OCI-LY7 (cell line): ENCODE measurements around the gene PLXDC2. TPM values are rescaled to one million over a fixed set of nuclear protein-coding genes. Genes with fewer than 3 reads are reported as not detected.

Source experiments
- BruUV-seq: library from RNA; stranded (reverse); fragments of 400-500 nt; replicated peaks from 2 replicates; lab custom pipeline; 2021; lab: Mats Ljungman, UMichigan
- CTCF ChIA-PET: fragments of 300-600 bp; sonication (Branson Sonifier 250); formaldehyde crosslinking; loops from one replicate; lab custom pipeline; 2022; ENCODE audit warnings: antibody characterized with exemption; ENCODE audit not compliant: unreplicated experiment; lab: Charles Lee
- POLR2A ChIA-PET: fragments of 300-600 bp; sonication (Branson Sonifier 250); formaldehyde crosslinking; loops from one replicate; lab custom pipeline; 2022; ENCODE audit warnings: antibody characterized with exemption; lab: Charles Lee
- DNase-seq: peaks from one replicate; pipeline ENCODE4 v3.0.0-alpha.2; 2015; ENCODE audit warnings: low spot score
- H2AFZ ChIP-seq: fragments of 200-600 bp; sonication (generic), shearing (Covaris generic); 2 replicates; pipeline ENCODE4 v1.6.1; 2014; ENCODE audit warnings: mild to moderate bottlenecking, antibody characterized with exemption, low read length, moderate library complexity
- H3K27ac ChIP-seq: fragments of 200-600 bp; sonication (generic); 2 replicates; pipeline ENCODE4 v1.5.1; 2014; ENCODE audit warnings: mixed run types, low read depth, mild to moderate bottlenecking, moderate library complexity, low read length, inconsistent platforms; ENCODE audit not compliant: poor library complexity, severe bottlenecking
- H3K36me3 ChIP-seq: fragments of 200-600 bp; sonication (generic); 2 replicates; pipeline ENCODE4 v1.6.1; 2014; ENCODE audit warnings: mild to moderate bottlenecking, antibody characterized with exemption, low read length, moderate library complexity, mixed read lengths; ENCODE audit not compliant: insufficient read depth
- H3K4me1 ChIP-seq: fragments of 200-600 bp; sonication (generic); 2 replicates; pipeline ENCODE4 v1.5.1; 2014; ENCODE audit warnings: mild to moderate bottlenecking, low read length; ENCODE audit not compliant: insufficient read depth, poor library complexity, severe bottlenecking
- H3K4me2 ChIP-seq: fragments of 200-600 bp; sonication (generic); 2 replicates; pipeline ENCODE4 v1.6.1; 2014; ENCODE audit warnings: mild to moderate bottlenecking, low read length
- H3K4me3 ChIP-seq: fragments of 200-600 bp; sonication (generic); 2 replicates; pipeline ENCODE4 v1.5.1; 2014; ENCODE audit warnings: mild to moderate bottlenecking, low read depth, low read length; ENCODE audit not compliant: poor library complexity, severe bottlenecking
- H3K79me2 ChIP-seq: fragments of 200-600 bp; sonication (generic); 2 replicates; pipeline ENCODE4 v1.6.1; 2016; ENCODE audit warnings: low read depth, mild to moderate bottlenecking, low read length, moderate library complexity, mixed read lengths; ENCODE audit not compliant: insufficient read depth
- H3K9me2 ChIP-seq: fragments of 200-600 bp; sonication (generic); 2 replicates; pipeline ENCODE4 v1.6.1; 2016; ENCODE audit warnings: mild to moderate bottlenecking, low read length, mixed read lengths; ENCODE audit not compliant: insufficient read depth
- H3K9me3 ChIP-seq: fragments of 200-600 bp; sonication (generic); 2 replicates; pipeline ENCODE4 v1.6.1; 2014; ENCODE audit warnings: mild to moderate bottlenecking, mixed run types, low read length, mixed read lengths
- H4K20me1 ChIP-seq: fragments of 200-600 bp; sonication (generic); 2 replicates; pipeline ENCODE4 v1.6.1; 2014; ENCODE audit warnings: mild to moderate bottlenecking, antibody characterized with exemption, low read length, moderate library complexity, mixed read lengths; ENCODE audit not compliant: insufficient read depth
- EZH2phosphoT487 ChIP-seq: fragments of 200-600 bp; sonication (generic); IDR thresholded peaks from 2 replicates; pipeline ENCODE4 v1.6.1; 2018; ENCODE audit warnings: low read depth, borderline replicate concordance, mild to moderate bottlenecking, mixed run types, antibody characterized with exemption, low read length, moderate library complexity, mixed read lengths
- intact Hi-C: fragments of 100-400 bp; cut with micrococcal nuclease; formaldehyde crosslinking; loops from one replicate; pipeline ENCODE4 v1.10.0; 2022; ENCODE audit not compliant: unreplicated experiment
- total RNA-seq, 2 experiments: library from RNA; depleted of rRNA in 1 of 2; stranded (reverse); fragments of >200 nt in 1 of 2; shearing (Covaris generic) in 1 of 2; gene quantifications; 2 replicates each; pipeline ENCODE4 v1.2.3, GENCODE V29; 2014 to 2022
- TF ChIP-seq, protein P1 (sequence below): fragments of 200-600 bp; sonication (generic); conservative IDR thresholded peaks from 2 replicates; pipeline ENCODE4 v1.5.1; 2014; ENCODE audit warnings: mild to moderate bottlenecking, antibody characterized with exemption, low read length, moderate library complexity, mixed read lengths

PLXDC2 gene
- total RNA-seq, 2 experiments from 2014 or later: not detected

DNA sequence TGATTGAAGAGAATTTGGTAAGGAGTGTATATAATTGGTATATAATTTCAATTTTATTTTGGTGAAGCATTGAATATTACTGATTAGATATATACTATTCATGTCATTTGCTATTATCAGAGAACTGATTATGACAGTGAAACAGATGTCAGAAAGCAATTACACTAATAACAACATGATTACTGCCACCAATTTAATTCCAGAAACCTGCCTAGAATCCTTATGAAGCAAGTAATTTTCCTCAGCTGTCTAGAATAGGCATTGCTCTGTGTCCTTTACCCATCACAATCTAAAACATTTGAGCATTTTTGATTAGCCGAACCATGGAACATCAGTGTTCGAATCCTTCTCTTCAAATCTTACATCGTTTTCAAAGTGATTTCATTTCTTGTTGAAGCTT, 24.5 kb downstream of the PLXDC2 start:
- Histone ChIP-seq H3K79me2 (no peaks in the 10 kb centered on the region), H2AFZ (no peak overlapping the region), H4K20me1 (no peaks in the 10 kb centered on the region), H3K4me3 (no peak overlapping the region), H3K9me2 (no peaks in the 10 kb centered on the region), H3K27ac (no peak overlapping the region), H3K4me1 (no peaks in the 10 kb centered on the region), H3K9me3 (no peaks in the 10 kb centered on the region), H3K4me2 (no peak overlapping the region), H3K36me3 (no peaks in the 10 kb centered on the region)
- BruUV-seq: no TSS peak
- no peak for DNase-seq
- TF ChIP-seq EZH2phosphoT487: no peak
- TF ChIP-seq, protein P1, sequence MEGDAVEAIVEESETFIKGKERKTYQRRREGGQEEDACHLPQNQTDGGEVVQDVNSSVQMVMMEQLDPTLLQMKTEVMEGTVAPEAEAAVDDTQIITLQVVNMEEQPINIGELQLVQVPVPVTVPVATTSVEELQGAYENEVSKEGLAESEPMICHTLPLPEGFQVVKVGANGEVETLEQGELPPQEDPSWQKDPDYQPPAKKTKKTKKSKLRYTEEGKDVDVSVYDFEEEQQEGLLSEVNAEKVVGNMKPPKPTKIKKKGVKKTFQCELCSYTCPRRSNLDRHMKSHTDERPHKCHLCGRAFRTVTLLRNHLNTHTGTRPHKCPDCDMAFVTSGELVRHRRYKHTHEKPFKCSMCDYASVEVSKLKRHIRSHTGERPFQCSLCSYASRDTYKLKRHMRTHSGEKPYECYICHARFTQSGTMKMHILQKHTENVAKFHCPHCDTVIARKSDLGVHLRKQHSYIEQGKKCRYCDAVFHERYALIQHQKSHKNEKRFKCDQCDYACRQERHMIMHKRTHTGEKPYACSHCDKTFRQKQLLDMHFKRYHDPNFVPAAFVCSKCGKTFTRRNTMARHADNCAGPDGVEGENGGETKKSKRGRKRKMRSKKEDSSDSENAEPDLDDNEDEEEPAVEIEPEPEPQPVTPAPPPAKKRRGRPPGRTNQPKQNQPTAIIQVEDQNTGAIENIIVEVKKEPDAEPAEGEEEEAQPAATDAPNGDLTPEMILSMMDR: no peak
- POLR2A ChIA-PET: interaction anchor here (1.0 kb wide), 1 partner anchor 13 kb away, joined by 3 read pairs; no protein-coding TSS in a partner anchor
- CTCF ChIA-PET: no interaction called here
- intact Hi-C loops: no loop called here

DNA sequence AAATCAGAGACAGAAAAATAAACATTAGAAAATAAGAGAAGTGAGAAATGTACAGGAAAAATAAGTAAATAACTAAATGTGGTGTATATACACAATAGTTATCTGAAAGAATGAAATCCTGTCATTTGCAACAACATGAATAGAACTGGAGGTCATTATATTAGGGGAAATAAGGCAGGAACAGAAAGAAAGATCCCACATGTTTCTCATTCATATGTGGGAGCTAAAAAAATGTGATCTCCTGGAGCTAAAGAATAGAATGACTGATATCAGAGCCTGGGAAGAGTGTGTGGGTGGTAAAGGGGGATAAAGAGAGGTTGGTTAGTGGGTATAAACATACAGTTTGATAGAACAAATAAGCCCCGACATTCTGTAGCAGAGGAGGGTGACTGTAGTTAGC, 27.3 kb downstream of the PLXDC2 start:
- Histone ChIP-seq H3K9me3 (no peaks in the 10 kb centered on the region), H3K27ac (no peak overlapping the region), H3K4me3 (no peak overlapping the region), H3K36me3 (no peaks in the 10 kb centered on the region), H3K4me2 (no peak overlapping the region), H4K20me1 (no peaks in the 10 kb centered on the region), H3K4me1 (no peaks in the 10 kb centered on the region), H2AFZ (no peak overlapping the region), H3K9me2 (no peaks in the 10 kb centered on the region), H3K79me2 (no peaks in the 10 kb centered on the region)
- BruUV-seq: no TSS peak
- POLR2A ChIA-PET: interaction anchor here (0.6 to 1.0 kb wide), 3 partner anchors 386 to 890 kb away, joined by 3 to 4 read pairs (median 3); no protein-coding TSS in a partner anchor
- no peak for DNase-seq
- CTCF ChIA-PET: no interaction called here
- TF ChIP-seq, protein P1: no peak
- TF ChIP-seq EZH2phosphoT487: no peak
- intact Hi-C loops: no loop called here

DNA sequence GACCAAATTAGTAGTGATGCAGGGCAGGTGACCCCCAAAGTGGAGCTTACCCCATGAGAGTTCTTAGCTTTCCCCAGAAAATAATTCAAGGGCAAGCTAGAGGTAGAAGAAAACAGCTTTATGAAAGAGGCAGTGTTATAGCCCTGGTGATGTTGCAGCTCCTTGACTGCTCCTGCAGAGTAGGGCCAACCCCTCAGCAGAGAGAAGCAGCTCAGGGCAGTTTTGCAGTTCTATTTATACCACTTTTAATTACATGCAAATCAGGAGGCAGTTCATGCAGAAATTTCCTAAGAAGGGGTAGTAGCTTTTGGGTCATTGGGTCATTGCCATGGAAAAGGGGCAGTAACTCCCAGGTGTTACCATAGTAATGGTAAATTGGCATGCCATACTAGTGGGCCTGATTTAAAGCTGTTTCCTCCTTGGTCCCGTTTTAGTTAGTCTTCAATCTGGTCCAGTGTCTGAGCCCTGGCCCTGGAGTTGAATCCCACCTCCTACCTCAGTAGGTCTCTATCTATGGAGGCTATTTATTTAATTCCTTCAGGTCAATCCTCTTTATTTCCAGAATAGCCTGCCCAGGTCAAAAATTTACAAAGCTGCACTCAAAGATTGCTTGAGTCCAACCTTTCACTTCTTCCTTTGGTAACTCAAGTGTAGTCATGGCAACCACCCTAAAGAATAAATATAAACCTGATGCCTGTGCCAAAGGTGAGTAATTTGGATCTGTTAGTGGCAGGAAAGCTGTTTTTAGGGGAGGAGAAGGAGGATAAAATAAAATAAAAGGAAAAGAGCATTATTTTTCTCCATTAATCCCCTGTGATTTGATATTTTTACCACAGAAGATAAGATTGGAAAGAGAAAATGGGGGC, 29.5 kb downstream of the PLXDC2 start:
- Histone ChIP-seq H3K79me2 (no peaks in the 10 kb centered on the region), H3K4me3 (no peak overlapping the region), H3K4me2 (no peak overlapping the region), H4K20me1 (no peaks in the 10 kb centered on the region), H3K9me3 (no peaks in the 10 kb centered on the region), H3K9me2 (no peaks in the 10 kb centered on the region), H2AFZ (no peak overlapping the region), H3K27ac (no peak overlapping the region), H3K36me3 (no peaks in the 10 kb centered on the region), H3K4me1 (no peaks in the 10 kb centered on the region)
- CTCF ChIA-PET: no interaction called here
- POLR2A ChIA-PET: no interaction called here
- intact Hi-C loops: no loop called here
- no peak for TF ChIP-seq EZH2phosphoT487
- TF ChIP-seq, protein P1: no peak
- no TSS peak for BruUV-seq
- DNase-seq: no peak
